Central memory CD4-positive, alpha-beta T cell (primary cell): ENCODE data around the gene PRR20E.
"Not testable (repeated sequence)": the region's sequence is repeated elsewhere in the genome, so short reads cannot be mapped to it uniquely, and the experiment has no call there.

ENCODE experiments used
- DNase-seq: peaks from one replicate; pipeline ENCODE4 v3.0.0; 2022
- total RNA-seq, 3 experiments: gene quantifications; one replicate each; lab custom pipeline; 2026; lab: John Stamatoyannopoulos, UW

The PRR20E gene
- 0 reads per million in 3 experiments for total RNA-seq

GRCh38 chr13:57166897-57167296 lies at the start of gene PRR20E:
Gene PRR20E, plus strand, starts transcription at chr13:57167197. Its CDS starts 387 bp downstream, at chr13:57167584.
- not testable (repeated sequence) for DNase-seq

GRCh38 chr13:57123681-57124080 lies 43.3 kb upstream of the PRR20E start:
- DNase-seq = no peak

- DNase-seq = no peak
Observed at GRCh38 chr13:57128909-57129308, 38.1 kb upstream of the PRR20E start.

GRCh38 chr13:57136093-57136492 lies 30.9 kb upstream of the PRR20E start:
- no peak for DNase-seq

GRCh38 chr13:57137585-57137984 lies 29.4 kb upstream of the PRR20E start:
- no peak for DNase-seq

GRCh38 chr13:57138988-57139387 lies 28.0 kb upstream of the PRR20E start:
- no peak for DNase-seq

- DNase-seq = not testable (repeated sequence)
Observed at GRCh38 chr13:57139781-57140180, 27.2 kb upstream of the PRR20E start.

- not testable (repeated sequence) for DNase-seq
Observed at GRCh38 chr13:57140235-57140968, 26.6 kb upstream of the PRR20E start, which contains the start of gene PRR20A. Gene PRR20A, plus strand, starts transcription at chr13:57140918. Its CDS starts 387 bp downstream, at chr13:57141305.

GRCh38 chr13:57147188-57147587 lies 19.8 kb upstream of the PRR20E start, which contains the start of gene PRR20B:
Gene PRR20B, plus strand, starts transcription at chr13:57147488. Its CDS starts 387 bp downstream, at chr13:57147875.
- DNase-seq = not testable (repeated sequence)

GRCh38 chr13:57148106-57148505 lies 18.9 kb upstream of the PRR20E start:
- DNase-seq = not testable (repeated sequence)

GRCh38 chr13:57153761-57154160 lies 13.2 kb upstream of the PRR20E start, which contains the start of gene PRR20C:
Gene PRR20C, plus strand, starts transcription at chr13:57154061. Its CDS starts 387 bp downstream, at chr13:57154448.
- not testable (repeated sequence) for DNase-seq

GRCh38 chr13:57160332-57160731 lies 6.7 kb upstream of the PRR20E start, which contains the start of gene PRR20D:
Gene PRR20D, plus strand, starts transcription at chr13:57160632. Its CDS starts 387 bp downstream, at chr13:57161019.
- DNase-seq = not testable (repeated sequence)

GRCh38 chr13:57191667-57192066 lies 24.7 kb downstream of the PRR20E start:
- DNase-seq = no peak

GRCh38 chr13:57212989-57213388 lies 46.0 kb downstream of the PRR20E start:
- no peak for DNase-seq
